T-helper 17 cell (primary cell): ENCODE data around the gene TFAP2C. TPM values are rescaled to one million over a fixed set of nuclear protein-coding genes. Genes with fewer than 3 reads are reported as not detected.
"Not testable (repeated sequence)": the region's sequence is repeated elsewhere in the genome, so short reads cannot be mapped to it uniquely, and the experiment has no call there.

Experiments used
- ATAC-seq: fragments of 150-1000 bp; cut with Tn5 transposase; 2 replicates; pipeline ENCODE4 v1.10.0; 2021; ENCODE audit warnings: mild to moderate bottlenecking, moderate library complexity
- DNase-seq, 3 donors: peaks; one replicate each; pipeline versions ENCODE4 v3.0.0 to v3.0.0-alpha.2; 2020 to 2021
- H3K9me3 ChIP-seq: one replicate; pipeline ENCODE4 v1.7.0; 2013; ENCODE audit warnings: low read length, mild to moderate bottlenecking; ENCODE audit not compliant: control insufficient read depth, poor library complexity, severe bottlenecking
- H3K27ac Mint-ChIP-seq: one replicate; pipeline ENCODE4 v1.8.0; 2022; ENCODE audit warnings: mild to moderate bottlenecking, moderate library complexity, mixed read lengths
- H3K27me3 Mint-ChIP-seq: one replicate; pipeline ENCODE4 v1.8.0; 2022; ENCODE audit warnings: mixed read lengths
- H3K36me3 Mint-ChIP-seq: one replicate; pipeline ENCODE4 v1.8.0; 2022; ENCODE audit warnings: low read depth, mixed read lengths
- H3K4me1 Mint-ChIP-seq: one replicate; pipeline ENCODE4 v1.8.0; 2022; ENCODE audit warnings: mild to moderate bottlenecking, mixed read lengths
- H3K4me3 Mint-ChIP-seq: one replicate; pipeline ENCODE4 v1.8.0; 2022; ENCODE audit warnings: mild to moderate bottlenecking, moderate library complexity, mixed read lengths
- total RNA-seq, 4 donors: library from RNA in 2 of 4; stranded (reverse) in 2 of 4; gene quantifications; one replicate each; pipeline ENCODE4 v1.2.3 and lab custom pipeline; 2022 to 2026

Gene TFAP2C
- total RNA-seq, 2 donors from 2014 or later: not detected

GRCh38 chr20:56604673-56605072 is 24.4 kb upstream of the TFAP2C start:
- Mint-ChIP-seq H3K4me1 (no peaks in the 10 kb centered on the region), H3K27me3 (peaks cover 14% of the 10 kb centered on the region), H3K36me3 (no peaks in the 10 kb centered on the region), H3K27ac (no peak overlapping the region), H3K4me3 (no peak overlapping the region)
- H3K9me3 ChIP-seq: no peaks in the 10 kb centered on the region
- DNase-seq (no peak), ATAC-seq (no peak)

- no peak overlapping the region for H3K27ac Mint-ChIP-seq
- H3K36me3 Mint-ChIP-seq: no peaks in the 10 kb centered on the region
- no peak overlapping the region for H3K4me3 Mint-ChIP-seq
- H3K4me1 Mint-ChIP-seq: no peaks in the 10 kb centered on the region
- H3K27me3 Mint-ChIP-seq: peaks cover 14% of the 10 kb centered on the region
- no peaks in the 10 kb centered on the region for H3K9me3 ChIP-seq
- DNase-seq (no peak), ATAC-seq (no peak)
Measured at GRCh38 chr20:56605261-56605996, 23.7 kb upstream of the TFAP2C start.

- no peak for ATAC-seq
- no peak overlapping the region for H3K27ac Mint-ChIP-seq
- H3K36me3 Mint-ChIP-seq: no peaks in the 10 kb centered on the region
Measured at GRCh38 chr20:56606174-56606945, 22.7 kb upstream of the TFAP2C start.

GRCh38 chr20:56607061-56607704 is 21.9 kb upstream of the TFAP2C start:
- no peak for ATAC-seq
- H3K4me3 Mint-ChIP-seq: no peak overlapping the region
- H3K4me1 Mint-ChIP-seq: no peaks in the 10 kb centered on the region

More at GRCh38 chr20:56606174-56606945, 22.7 kb upstream of the TFAP2C start:
- peaks cover 14% of the 10 kb centered on the region for H3K27me3 Mint-ChIP-seq
- no peaks in the 10 kb centered on the region for H3K9me3 ChIP-seq
- DNase-seq: no peak
- H3K4me3 Mint-ChIP-seq: no peak overlapping the region
- H3K4me1 Mint-ChIP-seq: no peaks in the 10 kb centered on the region

GRCh38 chr20:56608376-56608775 is 20.7 kb upstream of the TFAP2C start:
- no peaks in the 10 kb centered on the region for H3K4me1 Mint-ChIP-seq
- no peak overlapping the region for H3K4me3 Mint-ChIP-seq

More at GRCh38 chr20:56607061-56607704, 21.9 kb upstream of the TFAP2C start:
- H3K36me3 Mint-ChIP-seq: no peaks in the 10 kb centered on the region
- H3K27me3 Mint-ChIP-seq: peaks cover 12% of the 10 kb centered on the region
- no peaks in the 10 kb centered on the region for H3K9me3 ChIP-seq
- no peak overlapping the region for H3K27ac Mint-ChIP-seq
- no peak for DNase-seq

GRCh38 chr20:56609321-56609720 is 19.8 kb upstream of the TFAP2C start:
- Mint-ChIP-seq H3K27me3 (peaks cover 9% of the 10 kb centered on the region), H3K4me3 (no peak overlapping the region), H3K36me3 (no peaks in the 10 kb centered on the region), H3K4me1 (no peaks in the 10 kb centered on the region), H3K27ac (no peak overlapping the region)
- no peaks in the 10 kb centered on the region for H3K9me3 ChIP-seq
- ATAC-seq (no peak), DNase-seq (no peak)

More at GRCh38 chr20:56608376-56608775, 20.7 kb upstream of the TFAP2C start:
- Mint-ChIP-seq H3K27ac (no peak overlapping the region), H3K27me3 (peaks cover 9% of the 10 kb centered on the region), H3K36me3 (no peaks in the 10 kb centered on the region)
- ATAC-seq: no peak
- no peaks in the 10 kb centered on the region for H3K9me3 ChIP-seq
- no peak for DNase-seq

GRCh38 chr20:56610098-56610497 is 19.0 kb upstream of the TFAP2C start:
- H3K27me3 Mint-ChIP-seq: peaks cover 9% of the 10 kb centered on the region
- no peak overlapping the region for H3K4me3 Mint-ChIP-seq
- no peak for DNase-seq
- H3K36me3 Mint-ChIP-seq: no peaks in the 10 kb centered on the region
- H3K9me3 ChIP-seq: no peaks in the 10 kb centered on the region
- H3K4me1 Mint-ChIP-seq: no peaks in the 10 kb centered on the region
- no peak overlapping the region for H3K27ac Mint-ChIP-seq
- no peak for ATAC-seq

- no peaks in the 10 kb centered on the region for H3K4me1 Mint-ChIP-seq
- no peaks in the 10 kb centered on the region for H3K9me3 ChIP-seq
- H3K36me3 Mint-ChIP-seq: no peaks in the 10 kb centered on the region
- H3K27me3 Mint-ChIP-seq: peaks cover 8% of the 10 kb centered on the region
- DNase-seq: no peak
- ATAC-seq: no peak
- H3K27ac Mint-ChIP-seq: no peak overlapping the region
- H3K4me3 Mint-ChIP-seq: no peak overlapping the region
Measured at GRCh38 chr20:56614196-56614595, 14.9 kb upstream of the TFAP2C start.

- DNase-seq (no peak), ATAC-seq (no peak)
- no peaks in the 10 kb centered on the region for H3K9me3 ChIP-seq
- no peaks in the 10 kb centered on the region for H3K36me3 Mint-ChIP-seq
- no peak overlapping the region for H3K4me3 Mint-ChIP-seq
- peaks cover 16% of the 10 kb centered on the region for H3K27me3 Mint-ChIP-seq
- no peaks in the 10 kb centered on the region for H3K4me1 Mint-ChIP-seq
- no peak overlapping the region for H3K27ac Mint-ChIP-seq
Measured at GRCh38 chr20:56616716-56617115, 12.4 kb upstream of the TFAP2C start.

- no peak for DNase-seq
- ATAC-seq: no peak
- H3K4me1 Mint-ChIP-seq: no peaks in the 10 kb centered on the region
- H3K4me3 Mint-ChIP-seq: no peak overlapping the region
- peaks cover 20% of the 10 kb centered on the region for H3K27me3 Mint-ChIP-seq
- H3K9me3 ChIP-seq: no peaks in the 10 kb centered on the region
- H3K27ac Mint-ChIP-seq: no peak overlapping the region
- H3K36me3 Mint-ChIP-seq: no peaks in the 10 kb centered on the region
Measured at GRCh38 chr20:56617489-56617888, 11.6 kb upstream of the TFAP2C start.

GRCh38 chr20:56621730-56622129 is 7.4 kb upstream of the TFAP2C start:
- H3K36me3 Mint-ChIP-seq: no peaks in the 10 kb centered on the region
- H3K9me3 ChIP-seq: no peaks in the 10 kb centered on the region
- H3K27ac Mint-ChIP-seq: no peak overlapping the region
- H3K27me3 Mint-ChIP-seq: peaks cover 45% of the 10 kb centered on the region
- no peaks in the 10 kb centered on the region for H3K4me1 Mint-ChIP-seq
- DNase-seq (no peak), ATAC-seq (no peak)
- no peak overlapping the region for H3K4me3 Mint-ChIP-seq

- not testable (repeated sequence) for H3K9me3 ChIP-seq, H3K4me1 Mint-ChIP-seq, H3K4me3 Mint-ChIP-seq, H3K27ac Mint-ChIP-seq, H3K36me3 Mint-ChIP-seq, DNase-seq, ATAC-seq
- peaks cover 52% of the 10 kb centered on the region for H3K27me3 Mint-ChIP-seq
Measured at GRCh38 chr20:56623930-56624329, 5.2 kb upstream of the TFAP2C start.
